Lower leg skin (tissue), 4 donors: Measurements from ENCODE around the gene GGACT. TPM values are rescaled to one million over a fixed set of nuclear protein-coding genes. Genes with fewer than 3 reads are reported as not detected.

ENCODE experiments used
- DNase-seq, 2 donors: peaks; one replicate each; pipeline ENCODE4 v3.0.0-alpha.2; 2019; ENCODE audit warnings: low spot score in 2 of 2
- H3K4me3 ChIP-seq: fragments of 200-600 bp; sonication (generic); 2 replicates; pipeline ENCODE4 v1.5.1; 2017; ENCODE audit warnings: mild to moderate bottlenecking, low read depth; ENCODE audit not compliant: poor library complexity, severe bottlenecking
- POLR2A ChIP-seq, 2 donors: fragments of 450-650 bp; IDR thresholded peaks; one replicate each; pipeline ENCODE4 v1.6.1; 2016 to 2017; ENCODE audit warnings: antibody characterized with exemption in 2 of 2, mild to moderate bottlenecking in 1 of 2, moderate library complexity in 1 of 2
- WGBS, 2 donors: methylation state at CpG; one replicate each; pipeline ENCODE4 v1.1.5; 2018; 5-methylcytosine and 5-hydroxymethylcytosine counted together
- intact Hi-C: fragments of 100-400 bp; cut with DNase I; formaldehyde crosslinking; loops from one replicate; pipeline ENCODE4 v1.15.0; 2023; ENCODE audit warnings: low total_unique reads
- total RNA-seq, 4 donors: library from RNA; depleted of rRNA; stranded (reverse); fragments of >200 nt; gene quantifications; one replicate each; pipeline ENCODE4 v1.1.0, GENCODE V29; 2016
- TF ChIP-seq, protein P1 (sequence below), 3 donors: fragments of 450-650 bp; IDR thresholded peaks; one replicate each; pipeline ENCODE4 v1.5.1; 2016; ENCODE audit warnings: antibody characterized with exemption in 3 of 3, mild to moderate bottlenecking in 3 of 3, moderate library complexity in 2 of 3

Gene GGACT
- total RNA-seq, 4 donors from 2014 or later: 1.5 to 3.6 (median 2.6) TPM

DNA sequence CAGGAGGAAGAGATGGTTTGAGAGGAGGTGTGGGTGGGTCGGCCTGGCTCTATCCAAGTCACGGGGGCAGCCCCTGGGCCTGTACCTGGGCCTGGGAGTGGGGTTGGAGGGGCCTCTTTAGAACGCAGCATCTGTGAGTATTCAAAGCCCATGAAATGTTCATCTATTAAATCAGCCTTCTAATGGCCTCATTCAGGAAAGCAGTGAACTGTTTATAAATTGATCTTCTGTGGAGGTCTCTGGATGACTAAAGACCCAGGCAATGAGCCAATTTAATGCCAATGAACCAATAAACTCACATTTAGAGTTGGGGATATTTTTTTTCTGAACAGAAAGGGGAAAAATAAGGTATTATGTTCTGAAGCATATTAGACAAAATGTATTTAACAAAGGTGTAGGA lies 19.9 kb upstream of the GGACT start:
- 87 to 91% methylated on average over 3 of the region's 3 CpGs for WGBS, 2 donors
- no peak overlapping the region for H3K4me3 ChIP-seq
- intact Hi-C loops: no loop called here
- DNase-seq: no peak
- TF ChIP-seq, protein P1, sequence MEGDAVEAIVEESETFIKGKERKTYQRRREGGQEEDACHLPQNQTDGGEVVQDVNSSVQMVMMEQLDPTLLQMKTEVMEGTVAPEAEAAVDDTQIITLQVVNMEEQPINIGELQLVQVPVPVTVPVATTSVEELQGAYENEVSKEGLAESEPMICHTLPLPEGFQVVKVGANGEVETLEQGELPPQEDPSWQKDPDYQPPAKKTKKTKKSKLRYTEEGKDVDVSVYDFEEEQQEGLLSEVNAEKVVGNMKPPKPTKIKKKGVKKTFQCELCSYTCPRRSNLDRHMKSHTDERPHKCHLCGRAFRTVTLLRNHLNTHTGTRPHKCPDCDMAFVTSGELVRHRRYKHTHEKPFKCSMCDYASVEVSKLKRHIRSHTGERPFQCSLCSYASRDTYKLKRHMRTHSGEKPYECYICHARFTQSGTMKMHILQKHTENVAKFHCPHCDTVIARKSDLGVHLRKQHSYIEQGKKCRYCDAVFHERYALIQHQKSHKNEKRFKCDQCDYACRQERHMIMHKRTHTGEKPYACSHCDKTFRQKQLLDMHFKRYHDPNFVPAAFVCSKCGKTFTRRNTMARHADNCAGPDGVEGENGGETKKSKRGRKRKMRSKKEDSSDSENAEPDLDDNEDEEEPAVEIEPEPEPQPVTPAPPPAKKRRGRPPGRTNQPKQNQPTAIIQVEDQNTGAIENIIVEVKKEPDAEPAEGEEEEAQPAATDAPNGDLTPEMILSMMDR (IDR thresholded peaks at IDR 0.05): no peak
- no peak for TF ChIP-seq POLR2A (IDR thresholded peaks at IDR 0.05)

DNA sequence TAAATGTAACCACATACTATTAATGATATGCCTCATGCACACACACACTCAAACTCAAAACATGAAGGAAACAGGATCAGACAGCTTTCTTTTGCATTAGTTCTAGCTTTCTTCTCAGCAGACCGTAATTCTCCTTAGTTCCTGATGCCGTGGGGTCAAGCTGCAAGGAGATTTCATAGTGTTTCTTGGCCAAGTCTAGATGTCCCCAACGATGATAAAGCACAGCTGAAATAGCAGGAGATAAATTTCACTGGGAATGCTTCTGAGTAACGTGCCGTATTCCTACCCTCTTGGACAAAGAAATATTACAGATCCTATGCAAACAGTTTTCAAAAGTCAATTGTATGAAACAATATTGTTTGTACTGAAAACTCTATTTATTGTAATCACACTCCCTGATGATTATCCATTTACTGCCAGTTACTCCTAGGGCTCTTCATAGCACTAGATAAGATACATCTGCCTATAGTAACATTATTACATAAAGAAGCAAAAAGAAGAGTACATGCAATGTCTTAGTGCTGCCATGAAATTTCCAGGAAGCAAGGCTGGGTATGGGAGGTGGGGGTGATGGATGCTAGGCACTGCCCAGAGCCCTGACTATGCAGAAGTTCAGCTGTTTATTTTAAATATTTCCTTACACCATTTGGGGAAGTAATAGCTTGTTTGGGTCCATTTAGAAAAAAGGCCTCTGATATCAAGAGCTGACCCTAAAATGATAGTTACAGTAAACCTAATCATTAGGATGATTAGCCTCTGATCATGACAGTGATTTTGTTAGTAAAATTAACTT lies 16.5 kb upstream of the GGACT start:
- 81 to 87% methylated on average over 5 of the region's 5 CpGs for WGBS, 2 donors
- no peak for DNase-seq
- no peak overlapping the region for H3K4me3 ChIP-seq
- intact Hi-C loops: no loop called here
- TF ChIP-seq POLR2A (IDR thresholded peaks at IDR 0.05): no peak
- TF ChIP-seq, protein P1 (IDR thresholded peaks at IDR 0.05): no peak

DNA sequence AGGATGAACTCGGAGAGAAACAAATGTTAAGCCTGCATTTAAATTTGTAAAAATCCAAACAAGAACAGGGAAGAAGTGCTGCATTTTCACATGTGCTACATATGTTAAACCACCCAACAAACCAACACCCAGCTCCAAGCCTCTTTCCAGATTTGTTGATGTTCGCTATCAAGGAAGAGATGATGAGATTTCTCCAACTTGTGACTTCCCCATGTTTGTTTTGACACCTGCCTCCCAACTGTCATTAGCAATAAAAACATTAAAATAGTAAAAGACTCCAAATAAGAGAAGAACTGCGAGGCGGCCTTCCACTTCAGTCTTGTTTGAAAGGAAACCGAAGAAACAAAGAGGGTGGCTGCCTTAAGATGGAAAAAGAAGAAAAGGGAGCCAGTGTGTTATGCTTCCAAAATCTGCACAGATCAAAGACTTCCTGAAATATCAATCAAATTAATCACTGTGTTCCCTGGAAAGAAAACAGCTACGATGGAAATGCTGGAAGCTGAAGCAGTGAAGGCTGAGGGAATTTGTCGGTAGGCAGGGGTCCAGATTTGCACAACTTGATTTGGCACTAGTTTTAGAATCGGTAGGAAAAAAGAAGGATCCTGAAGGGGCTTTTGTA lies 14.0 kb upstream of the GGACT start:
- intact Hi-C loops: no loop called here
- H3K4me3 ChIP-seq: no peak overlapping the region
- TF ChIP-seq, protein P1 (IDR thresholded peaks at IDR 0.05): no peak
- TF ChIP-seq POLR2A (IDR thresholded peaks at IDR 0.05): no peak
- DNase-seq: peak in 1 of 2 donors; percentile 75
- WGBS, 2 donors: 41 to 52% methylated on average over 8 of the region's 8 CpGs

DNA sequence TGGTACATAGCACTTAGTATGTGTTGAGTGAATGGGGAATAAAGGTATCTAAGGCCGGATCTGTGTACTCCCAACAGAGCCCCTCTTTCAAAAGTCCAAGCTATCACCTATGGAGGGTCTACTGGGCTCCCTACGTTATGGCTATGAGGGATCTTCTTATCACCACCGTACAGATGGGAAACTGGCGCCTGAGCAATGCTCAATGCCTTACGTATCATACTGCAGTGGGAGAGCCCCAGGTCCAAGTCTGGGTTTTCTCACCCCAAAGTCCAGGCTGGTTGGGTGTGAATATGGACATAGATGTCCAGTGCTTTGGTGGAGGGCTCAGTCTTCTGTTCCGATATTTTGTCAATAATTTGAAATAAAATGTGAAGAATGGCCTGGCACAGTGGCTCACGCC lies 13.1 kb upstream of the GGACT start:
- H3K4me3 ChIP-seq: no peak overlapping the region
- intact Hi-C loops: no loop called here
- 97% methylated on average over 7 of the region's 7 CpGs for WGBS, 2 donors
- TF ChIP-seq POLR2A (IDR thresholded peaks at IDR 0.05): no peak
- TF ChIP-seq, protein P1 (IDR thresholded peaks at IDR 0.05): no peak
- peak in 1 of 2 donors; percentile 61 for DNase-seq

DNA sequence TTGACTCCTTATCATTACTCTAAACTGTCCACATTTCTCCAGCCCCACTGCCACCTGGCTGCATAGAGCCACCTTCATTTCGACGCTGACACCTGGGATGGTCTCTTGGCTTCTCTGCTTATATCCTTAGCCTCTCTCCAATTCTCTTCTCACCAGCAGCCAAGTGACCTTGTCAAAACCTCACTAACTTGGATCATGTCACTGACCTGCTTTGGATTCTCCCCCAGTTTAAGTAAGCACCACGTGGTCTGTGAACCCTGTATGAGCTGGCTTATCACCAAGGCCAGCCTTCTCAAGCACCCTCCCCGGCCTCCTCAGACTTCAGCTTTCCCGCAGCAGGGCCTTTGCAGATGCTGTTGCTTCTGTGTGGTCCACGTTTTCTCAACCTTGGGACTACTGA lies 12.3 kb upstream of the GGACT start:
- DNase-seq: no peak
- intact Hi-C loops: no loop called here
- 61 to 66% methylated on average over 6 of the region's 6 CpGs for WGBS, 2 donors
- no peak overlapping the region for H3K4me3 ChIP-seq
- no peak for TF ChIP-seq POLR2A (IDR thresholded peaks at IDR 0.05)
- TF ChIP-seq, protein P1 (IDR thresholded peaks at IDR 0.05): no peak
